ENCODE data around the gene TMEM8B. TPM values are rescaled to one million over a fixed set of nuclear protein-coding genes. Genes with fewer than 3 reads are reported as not detected.
"Not testable (repeated sequence)": the region's sequence is repeated elsewhere in the genome, so short reads cannot be mapped to it uniquely, and the experiment has no call there.

Gene TMEM8B
- polyA plus RNA-seq, 3 donors = 2.6 to 11.6 (median 3.8) TPM

GRCh38 chr9:35911690-35912089 lies 82.7 kb downstream of the TMEM8B start:
- H3K36me3 Mint-ChIP-seq = no peaks in the 10 kb centered on the region
- no peak overlapping the region for H3K4me3 Mint-ChIP-seq
- H4K20me1 ChIP-seq (ENCODE audit: insufficient read depth, low read length) = no peaks in the 10 kb centered on the region
- H3K27me3 Mint-ChIP-seq (ENCODE audit: low read depth in 3 of 3) = peaks cover 0 to 2% (median 0%) of the 10 kb centered on the region in 3 donors
- peaks cover 30% of the 10 kb centered on the region in 2 donors for H3K4me1 ChIP-seq (ENCODE audit: control insufficient read depth in 1 of 2, insufficient read depth in 2 of 2, low read length in 2 of 2)
- DNase-seq = no peak
- H3K4me3 ChIP-seq (replicated peaks in 1 of 3; ENCODE audit: low read depth in 2 of 3, low read length in 3 of 3) = no peak overlapping the region
- H3K27me3 ChIP-seq (ENCODE audit: control insufficient read depth in 2 of 2, insufficient read depth in 2 of 2, low read length in 2 of 2) = no peaks in the 10 kb centered on the region
- WGBS (ENCODE audit: insufficient coverage) = 60% methylated on average over 8 of the region's 10 CpGs
- H3K36me3 ChIP-seq (replicated peaks in 1 of 2; ENCODE audit: control insufficient read depth in 1 of 2, insufficient read depth in 2 of 2, low read length in 2 of 2) = no peaks in the 10 kb centered on the region
- intact Hi-C loops (cut with micrococcal nuclease) = loop anchor here in 1 of 2 donors (10.0 kb wide), 1 partner anchor 57 kb away; no protein-coding TSS in a partner anchor
- H3K4me2 ChIP-seq (replicated peaks; ENCODE audit: extremely low read depth, low read length, poor library complexity, severe bottlenecking) = no peak overlapping the region
- no peak overlapping the region for H3K9ac ChIP-seq (ENCODE audit: insufficient read depth, low read length, poor library complexity, severe bottlenecking)
- H3K9me3 ChIP-seq (replicated peaks in 1 of 2; ENCODE audit: control insufficient read depth in 1 of 2, insufficient read depth in 1 of 2, low read length in 2 of 2) = no peaks in the 10 kb centered on the region
- H3K79me2 ChIP-seq (ENCODE audit: insufficient read depth, low read length) = no peaks in the 10 kb centered on the region
- H3K27ac ChIP-seq (ENCODE audit: low read depth in 1 of 2, low read length in 2 of 2) = no peak overlapping the region
- peak overlapping the region; percentile 37 for H2AFZ ChIP-seq (ENCODE audit: insufficient read depth, low read depth, low read length, poor library complexity, severe bottlenecking)
- TF ChIP-seq CTCF (IDR thresholded peaks at IDR 0.05) = no peak
- H3K9me3 Mint-ChIP-seq = peaks cover 0 to 2% (median 0%) of the 10 kb centered on the region in 7 donors
- H3K27ac Mint-ChIP-seq = peak overlapping the region in 1 of 7 donors; percentile 20
- peaks cover 32% of the 10 kb centered on the region for H3K4me1 Mint-ChIP-seq

- peaks cover 0 to 2% (median 0%) of the 10 kb centered on the region in 3 donors for H3K27me3 Mint-ChIP-seq (ENCODE audit: low read depth in 3 of 3)
- no peaks in the 10 kb centered on the region for H3K9me3 ChIP-seq (replicated peaks in 1 of 2; ENCODE audit: control insufficient read depth in 1 of 2, insufficient read depth in 1 of 2, low read length in 2 of 2)
- H3K4me1 Mint-ChIP-seq = peaks cover 21% of the 10 kb centered on the region
- H3K4me1 ChIP-seq (ENCODE audit: control insufficient read depth in 1 of 2, insufficient read depth in 2 of 2, low read length in 2 of 2) = peaks cover 19 to 20% of the 10 kb centered on the region in 2 donors
- no peak overlapping the region for H3K4me3 Mint-ChIP-seq
- H3K27me3 ChIP-seq (ENCODE audit: control insufficient read depth in 2 of 2, insufficient read depth in 2 of 2, low read length in 2 of 2) = no peaks in the 10 kb centered on the region
- no peak for TF ChIP-seq CTCF (IDR thresholded peaks at IDR 0.05)
- H3K79me2 ChIP-seq (ENCODE audit: insufficient read depth, low read length) = no peaks in the 10 kb centered on the region
- H3K4me3 ChIP-seq (replicated peaks in 1 of 3; ENCODE audit: low read depth in 2 of 3, low read length in 3 of 3) = no peak overlapping the region
- H3K36me3 Mint-ChIP-seq = no peaks in the 10 kb centered on the region
- intact Hi-C loops (cut with micrococcal nuclease) = loop anchor here in 1 of 2 donors (10.0 kb wide), 1 partner anchor 58 kb away; no protein-coding TSS in a partner anchor
- H3K9ac ChIP-seq (ENCODE audit: insufficient read depth, low read length, poor library complexity, severe bottlenecking) = no peak overlapping the region
- H3K4me2 ChIP-seq (replicated peaks; ENCODE audit: extremely low read depth, low read length, poor library complexity, severe bottlenecking) = no peak overlapping the region
- H3K27ac ChIP-seq (ENCODE audit: low read depth in 1 of 2, low read length in 2 of 2) = no peak overlapping the region
- no peak overlapping the region for H2AFZ ChIP-seq (ENCODE audit: insufficient read depth, low read depth, low read length, poor library complexity, severe bottlenecking)
- H3K27ac Mint-ChIP-seq = no peak overlapping the region
- no peaks in the 10 kb centered on the region for H3K36me3 ChIP-seq (replicated peaks in 1 of 2; ENCODE audit: control insufficient read depth in 1 of 2, insufficient read depth in 2 of 2, low read length in 2 of 2)
- no peaks in the 10 kb centered on the region for H3K9me3 Mint-ChIP-seq
- WGBS (ENCODE audit: insufficient coverage) = 100% methylated on average over 7 of the region's 10 CpGs
- no peak for DNase-seq
- H4K20me1 ChIP-seq (ENCODE audit: insufficient read depth, low read length) = no peaks in the 10 kb centered on the region
These were observed 83.9 kb downstream of the TMEM8B start for GRCh38 chr9:35912791-35913400.

GRCh38 chr9:35913429-35913828 lies 84.4 kb downstream of the TMEM8B start:
- H3K27ac ChIP-seq (ENCODE audit: low read depth in 1 of 2, low read length in 2 of 2); H3K9me3 Mint-ChIP-seq; H4K20me1 ChIP-seq (ENCODE audit: insufficient read depth, low read length); H3K9ac ChIP-seq (ENCODE audit: insufficient read depth, low read length, poor library complexity, severe bottlenecking); H3K4me3 ChIP-seq (replicated peaks in 1 of 3; ENCODE audit: low read depth in 2 of 3, low read length in 3 of 3); H2AFZ ChIP-seq (ENCODE audit: insufficient read depth, low read depth, low read length, poor library complexity, severe bottlenecking); H3K27me3 ChIP-seq (ENCODE audit: control insufficient read depth in 2 of 2, insufficient read depth in 2 of 2, low read length in 2 of 2); H3K79me2 ChIP-seq (ENCODE audit: insufficient read depth, low read length); H3K9me3 ChIP-seq (replicated peaks in 1 of 2; ENCODE audit: control insufficient read depth in 1 of 2, insufficient read depth in 1 of 2, low read length in 2 of 2); H3K27ac Mint-ChIP-seq; H3K4me3 Mint-ChIP-seq; H3K36me3 ChIP-seq (replicated peaks in 1 of 2; ENCODE audit: control insufficient read depth in 1 of 2, insufficient read depth in 2 of 2, low read length in 2 of 2); H3K4me2 ChIP-seq (replicated peaks; ENCODE audit: extremely low read depth, low read length, poor library complexity, severe bottlenecking); DNase-seq; H3K36me3 Mint-ChIP-seq; H3K27me3 Mint-ChIP-seq (ENCODE audit: low read depth in 3 of 3): not testable (repeated sequence)
- H3K4me1 ChIP-seq (ENCODE audit: control insufficient read depth in 1 of 2, insufficient read depth in 2 of 2, low read length in 2 of 2) = peaks cover 14 to 15% of the 10 kb centered on the region in 2 donors
- intact Hi-C loops (cut with micrococcal nuclease) = loop anchor here in 1 of 2 donors (10.0 kb wide), 1 partner anchor 59 kb away; no protein-coding TSS in a partner anchor
- H3K4me1 Mint-ChIP-seq = peaks cover 16% of the 10 kb centered on the region
